HG03439 (cell line): ENCODE data around the gene RPP25L.

Experiments
- ATAC-seq: cut with Tn5 transposase; IDR thresholded peaks from one replicate; pipeline ENCODE4 v1.9.1; 2021; ENCODE audit warnings: mild to moderate bottlenecking, moderate library complexity; ENCODE audit not compliant: unreplicated experiment

Gene RPP25L

GRCh38 chr9:34588671-34589635 lies 22.9 kb downstream of the RPP25L start:
- no peak for ATAC-seq

GRCh38 chr9:34587271-34587670 lies 24.6 kb downstream of the RPP25L start:
- ATAC-seq: no peak

DNA sequence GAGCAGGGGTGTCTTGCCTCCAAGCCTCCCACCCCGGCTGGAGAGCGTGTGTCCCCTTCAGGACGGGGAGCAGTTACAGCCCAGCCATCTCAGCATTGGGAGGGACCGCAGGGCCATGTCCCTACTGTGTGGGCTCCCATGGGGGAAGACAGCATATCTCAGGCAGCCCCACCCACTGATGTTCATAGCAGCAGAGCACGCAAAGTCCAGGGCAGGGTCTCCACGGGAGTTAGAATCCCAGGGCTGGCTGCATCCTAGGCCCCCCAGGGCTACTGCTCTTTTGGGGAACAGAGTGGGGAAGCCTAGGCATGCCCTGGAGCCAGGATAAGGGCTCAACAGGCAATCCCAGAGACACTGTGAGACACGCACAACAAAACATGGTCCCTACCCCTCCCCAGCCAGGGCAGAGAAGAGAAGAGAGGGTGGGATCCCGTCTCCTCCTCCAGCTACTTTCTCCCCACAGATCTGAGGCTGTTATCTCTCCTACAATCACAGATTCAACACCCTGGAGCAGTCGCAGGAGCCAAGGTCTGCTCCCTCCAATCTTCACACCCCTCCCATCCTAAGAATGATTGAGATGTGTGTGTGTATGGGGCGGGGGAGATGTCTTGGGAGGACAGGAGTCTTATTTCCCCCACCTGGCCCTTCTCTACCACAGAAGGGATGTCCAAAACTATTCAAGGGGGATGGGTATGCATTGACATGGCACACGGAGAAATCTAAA lies 25.8 kb downstream of the RPP25L start:
- ATAC-seq: no peak

DNA sequence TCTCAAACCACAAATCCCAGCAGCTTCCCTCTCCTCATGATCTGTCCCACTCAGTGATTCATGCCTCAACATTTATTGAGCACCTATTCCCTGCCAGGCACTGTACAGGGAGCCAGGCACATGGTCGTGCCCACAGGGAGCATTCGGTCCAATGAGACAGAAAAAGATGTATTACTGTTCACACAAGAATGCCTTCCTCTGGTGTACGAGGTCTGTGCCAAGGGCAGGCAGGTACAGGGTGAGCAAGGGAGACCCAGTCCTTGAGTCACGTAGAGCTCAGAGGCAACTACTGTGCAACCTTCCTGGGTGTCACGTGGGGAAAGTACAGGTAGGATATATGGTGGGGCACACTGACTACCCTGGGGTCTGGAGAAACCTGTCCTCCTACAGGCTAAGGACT lies 26.9 kb downstream of the RPP25L start:
- ATAC-seq: no peak

DNA sequence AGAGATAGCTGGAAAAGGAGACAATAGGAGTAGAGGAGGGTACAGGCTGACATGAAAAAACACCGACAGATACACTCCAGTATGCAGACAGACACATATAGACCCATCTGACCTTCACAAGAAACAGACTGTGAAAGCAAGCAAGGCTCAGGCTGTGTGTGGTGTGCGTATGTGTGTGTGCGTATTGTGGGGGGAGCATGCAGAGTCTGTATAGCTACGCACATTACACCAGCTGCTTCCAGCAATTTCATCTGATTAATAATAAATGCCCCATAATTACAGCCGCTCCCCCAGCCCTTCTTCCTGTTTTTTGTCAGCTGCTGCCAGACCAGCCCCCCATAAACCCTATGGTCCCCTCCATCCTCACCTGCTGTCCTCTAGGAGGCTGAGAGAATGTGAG lies 29.1 kb downstream of the RPP25L start:
- ATAC-seq: no peak

GRCh38 chr9:34581318-34581717 lies 30.6 kb downstream of the RPP25L start:
- ATAC-seq: no peak

DNA sequence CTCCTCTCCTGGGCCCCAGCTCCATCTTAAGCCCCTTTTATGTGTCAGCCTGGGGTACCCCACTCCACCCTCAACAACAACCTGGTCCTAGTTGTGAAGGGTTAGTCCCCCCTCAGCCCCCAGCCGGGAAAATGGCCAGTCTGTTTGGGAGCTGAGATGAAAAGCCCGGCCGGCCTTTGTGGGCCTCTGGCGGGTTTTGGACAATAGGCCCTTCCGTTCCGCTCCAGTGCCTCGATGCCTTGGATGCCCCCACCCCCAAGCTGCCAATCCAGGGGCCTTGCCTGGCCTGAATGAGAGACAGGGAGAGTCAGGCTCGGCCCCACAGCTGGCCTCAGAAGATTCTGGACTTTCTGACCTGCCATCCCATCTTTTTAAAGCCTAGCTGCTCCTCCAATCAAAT lies 31.5 kb downstream of the RPP25L start:
- no peak for ATAC-seq

DNA sequence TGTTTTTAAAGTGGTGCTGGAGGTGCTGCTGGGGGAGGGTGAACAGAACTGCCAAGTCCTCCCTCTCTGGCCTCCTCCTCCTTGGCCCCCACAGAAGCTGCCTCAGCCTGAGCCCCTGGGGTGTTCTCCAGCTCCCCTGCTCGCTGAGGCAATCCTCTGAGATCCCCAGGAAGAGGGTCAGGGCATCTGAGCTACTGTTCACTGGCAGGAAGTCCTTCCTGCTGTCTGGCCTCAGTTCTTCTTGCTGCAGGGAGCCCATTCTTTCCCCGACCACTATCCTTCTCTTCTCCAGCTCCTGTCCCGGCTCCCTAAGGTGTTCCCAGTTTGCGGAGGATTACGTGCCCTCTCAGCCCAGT lies 32.1 kb downstream of the RPP25L start:
- ATAC-seq: no peak

DNA sequence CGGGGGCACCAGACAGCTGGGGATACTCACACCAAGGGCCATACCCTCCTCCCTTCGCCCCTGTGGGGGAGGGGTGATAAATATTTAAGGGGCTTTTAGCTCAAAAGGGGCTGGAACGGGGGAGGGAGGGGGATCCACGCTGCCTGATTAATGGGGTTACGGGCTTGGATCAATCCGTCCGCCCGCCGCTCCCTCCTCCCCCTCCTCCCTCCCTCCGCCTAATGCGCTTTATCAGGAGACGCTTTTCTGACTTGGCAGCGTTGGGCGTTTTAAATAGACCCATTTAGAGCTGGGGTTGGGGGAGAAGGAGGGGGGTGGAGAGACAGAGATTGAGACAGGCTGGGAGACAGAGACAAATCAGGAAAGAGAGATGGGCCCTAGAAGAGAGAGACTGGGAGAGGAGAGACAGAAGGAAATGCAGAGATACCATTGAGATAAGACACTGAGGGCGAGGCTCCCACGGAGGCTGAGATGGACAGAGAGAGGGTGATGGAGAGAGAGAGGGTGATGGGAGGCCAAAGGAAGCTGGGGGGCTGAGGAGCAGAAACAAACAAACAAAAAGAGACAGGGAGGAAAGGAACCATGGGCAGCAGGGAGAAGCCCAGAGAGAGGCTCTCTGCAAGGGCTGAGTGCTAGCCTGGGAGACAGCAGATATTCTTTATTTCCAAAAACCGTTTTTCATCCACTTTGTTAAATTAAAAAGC lies 32.6 kb downstream of the RPP25L start:
- no peak for ATAC-seq

DNA sequence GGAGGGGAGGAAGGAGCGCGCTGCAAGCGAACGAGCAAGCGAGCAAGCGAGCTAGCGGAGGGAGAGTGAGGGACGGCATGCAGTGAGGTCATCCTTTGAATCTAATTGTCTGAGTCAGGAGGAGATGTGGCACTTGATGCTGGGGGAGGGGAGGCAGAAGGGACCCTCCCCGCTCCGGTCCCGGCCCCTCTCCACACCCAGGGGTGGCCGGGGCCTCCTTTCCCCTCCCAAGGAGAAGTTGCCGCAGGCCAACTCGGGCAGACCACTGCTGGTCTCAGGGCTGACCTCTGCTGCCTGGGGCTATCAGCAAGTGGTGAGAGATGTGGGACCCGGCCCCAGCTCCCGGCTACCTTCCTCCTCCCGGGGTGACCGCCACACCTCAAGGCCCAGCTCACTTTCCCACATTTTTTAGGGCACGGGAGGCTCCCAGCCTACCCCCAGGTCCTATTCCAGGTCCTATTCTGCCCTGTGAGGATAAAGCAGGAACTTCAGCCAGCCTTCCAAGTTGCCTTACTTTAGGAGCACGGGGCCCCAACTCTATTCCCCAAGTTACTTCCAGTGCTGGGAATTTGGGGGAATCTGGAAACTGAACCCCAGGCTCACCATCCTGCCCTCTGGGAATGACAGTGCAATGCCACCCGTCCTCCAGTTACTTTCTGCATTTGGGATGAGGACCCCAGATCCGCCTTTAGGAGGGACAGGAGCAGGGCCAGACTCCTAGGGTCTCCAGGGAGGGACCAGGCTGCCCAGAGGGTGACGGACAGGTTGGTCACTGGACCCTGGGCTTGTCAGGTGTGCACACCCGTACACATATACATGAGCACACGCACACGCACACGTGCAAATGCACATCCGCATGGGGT lies 33.4 kb downstream of the RPP25L start:
- ATAC-seq: no peak

DNA sequence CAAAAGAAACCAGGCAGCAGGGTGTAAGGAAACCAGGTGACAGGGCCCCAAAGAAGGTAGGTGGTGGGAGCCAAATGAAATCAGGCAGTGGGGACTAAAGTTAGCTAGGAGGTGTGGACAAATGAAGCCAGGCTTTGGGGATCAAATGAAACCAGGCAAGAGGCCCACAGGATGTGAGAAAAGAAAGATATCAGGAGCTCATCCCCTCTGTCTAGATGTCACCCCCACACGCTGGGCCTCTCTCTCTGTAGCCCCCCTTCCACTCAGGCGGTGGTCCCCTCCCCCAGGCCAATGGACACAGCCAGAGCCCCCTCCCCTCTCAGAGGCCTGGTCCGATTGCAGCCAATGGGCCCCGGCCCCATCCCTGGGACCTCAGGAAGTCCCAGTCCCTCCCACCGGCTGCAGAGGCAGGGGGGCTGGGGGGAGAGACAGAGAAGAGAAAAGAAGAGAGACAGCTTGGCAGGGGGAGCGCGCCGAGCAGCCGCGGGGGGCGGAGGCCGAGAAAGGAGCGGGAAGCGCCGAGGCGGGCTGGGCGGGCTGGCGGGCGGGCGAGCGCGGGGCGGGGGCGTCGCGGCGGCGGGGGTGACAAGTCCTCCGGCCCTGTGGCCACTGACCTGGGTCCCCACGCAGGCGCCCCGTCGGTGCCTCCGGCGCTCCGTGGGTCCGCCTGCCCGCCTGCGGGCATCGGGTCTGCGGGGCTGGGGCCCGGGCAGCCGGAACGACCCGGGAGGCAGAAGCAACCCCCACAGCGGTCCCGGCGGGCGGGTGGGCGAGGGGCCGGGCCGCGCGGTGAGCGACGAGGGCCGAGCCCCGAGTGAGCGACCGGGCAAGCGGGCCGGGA lies 34.3 kb downstream of the RPP25L start:
- ATAC-seq: no peak

- no peak for ATAC-seq
These were observed 35.1 kb downstream of the RPP25L start for GRCh38 chr9:34576597-34577399.

- no peak for ATAC-seq
These were observed 35.9 kb downstream of the RPP25L start for GRCh38 chr9:34575862-34576596.

DNA sequence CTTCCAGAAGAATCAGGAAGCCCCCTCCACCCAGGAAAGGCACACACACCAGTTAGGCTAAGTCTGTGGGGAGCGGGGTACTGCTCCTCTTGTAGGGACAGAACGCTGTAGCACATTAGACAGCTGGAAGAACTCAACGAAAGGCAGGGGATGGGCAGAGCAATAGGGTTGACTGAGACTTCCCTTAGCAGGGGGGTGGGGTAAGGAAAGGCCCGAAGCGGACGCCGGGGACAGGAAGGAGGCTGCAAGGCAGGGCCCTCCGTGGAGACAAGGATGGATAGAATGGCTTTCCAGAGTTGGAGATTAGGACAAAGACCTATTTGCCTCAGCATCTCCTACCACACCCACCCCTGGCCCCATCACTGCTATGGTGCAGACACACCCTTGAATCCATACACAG lies 36.7 kb downstream of the RPP25L start:
- no peak for ATAC-seq

DNA sequence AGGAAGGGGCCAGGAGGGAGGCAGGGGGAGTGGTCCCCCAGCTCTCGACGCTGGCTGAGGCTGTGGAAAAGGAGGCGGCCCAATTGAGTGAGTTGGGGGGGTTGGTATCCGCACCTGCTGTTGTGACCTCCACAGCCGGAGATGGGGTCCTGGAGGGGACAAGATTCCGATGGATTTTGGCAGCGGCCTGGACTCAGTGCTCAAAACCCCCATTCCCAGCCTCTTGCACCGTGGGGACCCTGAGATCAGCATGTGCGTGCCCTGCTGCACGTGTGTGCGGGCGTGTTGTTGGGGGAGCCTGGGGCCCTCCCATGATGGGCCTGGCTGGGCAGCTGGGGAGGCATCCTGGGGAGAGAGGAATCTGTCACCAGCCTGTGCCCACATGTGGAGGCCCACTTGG lies 37.3 kb downstream of the RPP25L start:
- ATAC-seq: no peak

DNA sequence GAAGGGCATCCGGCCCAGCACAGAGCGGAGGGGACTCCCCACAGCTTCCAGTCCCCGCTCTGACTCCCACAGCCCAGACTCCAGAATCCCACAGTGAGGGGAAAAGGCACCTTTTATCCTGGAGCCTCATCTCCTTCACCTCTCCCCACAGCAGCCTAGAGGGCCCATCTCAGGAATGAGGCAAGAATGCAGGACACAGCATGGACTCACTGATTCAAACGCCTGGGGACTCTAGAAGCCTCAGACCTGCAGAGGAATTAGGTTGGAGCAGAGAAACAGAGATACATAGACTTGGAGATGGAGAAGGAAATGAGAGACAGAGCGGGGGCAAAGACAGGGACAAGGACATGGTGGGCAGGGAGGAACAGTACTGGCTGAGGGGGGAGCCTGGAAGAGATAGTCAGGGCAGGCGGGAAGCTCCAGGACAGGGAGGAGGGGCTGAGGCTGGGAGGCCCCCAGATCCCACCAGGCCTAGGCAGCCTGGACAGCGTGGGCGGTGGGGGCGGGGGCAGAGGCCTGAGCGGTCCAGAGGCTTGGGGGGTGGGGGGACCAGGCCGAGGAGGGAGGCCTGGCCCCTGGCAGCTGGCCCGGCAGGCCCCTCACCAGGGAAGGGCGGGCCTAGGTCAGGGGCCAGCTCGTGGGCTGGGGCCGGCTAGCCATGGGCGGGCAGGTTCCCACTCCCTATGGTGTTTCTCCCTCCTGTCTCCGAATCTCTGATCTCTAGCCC lies 38.1 kb downstream of the RPP25L start:
- ATAC-seq: no peak

- ATAC-seq: no peak
These were observed 39.3 kb downstream of the RPP25L start for GRCh38 chr9:34572628-34573027.

DNA sequence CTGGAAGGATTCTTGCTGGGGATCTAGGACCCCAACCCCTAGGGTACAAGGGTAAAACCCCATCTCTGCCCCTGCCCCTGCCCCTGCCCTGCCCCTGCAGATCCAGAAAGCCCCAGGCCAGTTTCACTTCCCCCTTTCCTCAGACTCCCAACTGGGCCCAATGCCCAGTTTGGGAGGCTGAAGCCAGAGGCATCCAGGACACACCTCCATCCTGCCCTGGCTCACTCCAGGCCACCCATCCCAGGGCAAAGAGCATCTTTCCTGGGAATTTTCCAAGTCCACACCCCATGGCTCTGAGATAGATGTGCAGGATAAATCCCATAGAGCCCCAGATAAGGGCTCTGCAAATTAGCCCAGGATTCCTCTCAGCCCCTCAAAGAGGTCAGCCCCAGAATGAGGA lies 39.8 kb downstream of the RPP25L start:
- no peak for ATAC-seq
